CD4-positive, CD25-positive, alpha-beta regulatory T cell (primary cell): ENCODE data around the gene SLC17A4. TPM values are rescaled to one million over a fixed set of nuclear protein-coding genes. Genes with fewer than 3 reads are reported as not detected.

Source experiments
- ATAC-seq, 2 donors: fragments of 150-1000 bp; cut with Tn5 transposase; one replicate each; pipeline ENCODE4 v1.10.0; 2021; ENCODE audit warnings: low read depth in 2 of 2, moderate number of reproducible peaks in 2 of 2, moderate library complexity in 1 of 2
- DNase-seq, 3 donors: peaks; one replicate each; pipeline versions ENCODE4 v3.0.0 to v3.0.0-alpha.2; 2012 to 2022; ENCODE audit warnings: mixed read lengths in 1 of 3
- H3K27ac ChIP-seq: one replicate; pipeline ENCODE4 v1.7.0; 2013; ENCODE audit warnings: mild to moderate bottlenecking, low read length; ENCODE audit not compliant: insufficient read depth, poor library complexity, severe bottlenecking
- H3K27me3 ChIP-seq: one replicate; pipeline ENCODE4 v1.7.0; 2013; ENCODE audit warnings: low read length; ENCODE audit not compliant: control insufficient read depth, insufficient read depth
- H3K36me3 ChIP-seq: one replicate; pipeline ENCODE4 v1.7.0; 2013; ENCODE audit warnings: mild to moderate bottlenecking, low read length, moderate library complexity; ENCODE audit not compliant: control insufficient read depth, insufficient read depth
- H3K4me1 ChIP-seq: 2 replicates; pipeline ENCODE4 v1.7.0; 2013; ENCODE audit warnings: mild to moderate bottlenecking, low read length; ENCODE audit not compliant: insufficient read depth, control insufficient read depth, poor library complexity, severe bottlenecking
- H3K4me3 ChIP-seq: one replicate; pipeline ENCODE4 v1.7.0; 2013; ENCODE audit warnings: low read depth, mild to moderate bottlenecking, low read length, moderate library complexity
- H3K9me3 ChIP-seq, 2 experiments: 1 replicate in 1 of 2; 2 replicates in 1 of 2; pipeline ENCODE4 v1.7.0; 2013; ENCODE audit warnings: low read length in 2 of 2, mild to moderate bottlenecking in 1 of 2, moderate library complexity in 1 of 2; ENCODE audit not compliant: control insufficient read depth in 2 of 2
- H3K27ac Mint-ChIP-seq, 3 donors: one replicate each; pipeline ENCODE4 v1.8.0; 2020 to 2022; ENCODE audit warnings: mild to moderate bottlenecking in 3 of 3, mixed read lengths in 3 of 3, moderate library complexity in 2 of 3
- H3K27me3 Mint-ChIP-seq: one replicate; pipeline ENCODE4 v1.8.0; 2022; ENCODE audit warnings: mild to moderate bottlenecking, mixed read lengths
- H3K36me3 Mint-ChIP-seq: one replicate; pipeline ENCODE4 v1.8.0; 2020; ENCODE audit warnings: mixed read lengths
- H3K4me1 Mint-ChIP-seq, 4 donors: one replicate each; pipeline ENCODE4 v1.8.0; 2020 to 2022; ENCODE audit warnings: mixed read lengths in 4 of 4, mild to moderate bottlenecking in 1 of 4
- H3K4me3 Mint-ChIP-seq, 4 donors: one replicate each; pipeline ENCODE4 v1.8.0; 2020 to 2022; ENCODE audit warnings: mild to moderate bottlenecking in 4 of 4, mixed read lengths in 4 of 4, moderate library complexity in 3 of 4
- H3K9me3 Mint-ChIP-seq, 7 donors: one replicate each; pipeline ENCODE4 v1.8.0; 2020 to 2022; ENCODE audit warnings: mixed read lengths in 7 of 7, mild to moderate bottlenecking in 3 of 7, moderate library complexity in 2 of 7
- polyA plus RNA-seq, 4 donors: library from polyadenylated mRNA; unstranded; fragments of 300-500 nt; fragmentation: Illumina TruSeq; gene quantifications; one replicate each; pipeline ENCODE4 v1.2.3, GENCODE V29; 2021
- total RNA-seq: library from RNA; stranded (reverse); gene quantifications from one replicate; pipeline ENCODE4 v1.2.3, GENCODE V29; 2022

SLC17A4 gene
- total and polyA plus RNA-seq, 5 donors from 2014 or later = not detected

GRCh38 chr6:25792016-25792415 is 37.5 kb downstream of the SLC17A4 start:
- DNase-seq (no peak), ATAC-seq (no peak)
- no peak overlapping the region for H3K4me3 ChIP-seq
- no peaks in the 10 kb centered on the region for H3K36me3 ChIP-seq
- H3K4me3 Mint-ChIP-seq = no peak overlapping the region
- no peaks in the 10 kb centered on the region for H3K4me1 Mint-ChIP-seq
- H3K27ac ChIP-seq = no peak overlapping the region
- no peaks in the 10 kb centered on the region for H3K4me1 ChIP-seq
- peaks cover 2% of the 10 kb centered on the region for H3K27me3 ChIP-seq
- no peak overlapping the region for H3K27ac Mint-ChIP-seq
- no peaks in the 10 kb centered on the region for H3K9me3 Mint-ChIP-seq
- no peaks in the 10 kb centered on the region for H3K9me3 ChIP-seq
- no peaks in the 10 kb centered on the region for H3K36me3 Mint-ChIP-seq
- H3K27me3 Mint-ChIP-seq = peaks cover 28% of the 10 kb centered on the region

- Histone ChIP-seq H3K4me1 (no peaks in the 10 kb centered on the region), H3K36me3 (no peaks in the 10 kb centered on the region), H3K4me3 (no peak overlapping the region), H3K27ac (no peak overlapping the region), H3K27me3 (peaks cover 2% of the 10 kb centered on the region), H3K9me3 (no peaks in the 10 kb centered on the region)
- no peaks in the 10 kb centered on the region for H3K4me1 Mint-ChIP-seq
- H3K4me3 Mint-ChIP-seq = no peak overlapping the region
- H3K36me3 Mint-ChIP-seq = no peaks in the 10 kb centered on the region
- no peaks in the 10 kb centered on the region for H3K9me3 Mint-ChIP-seq
- DNase-seq (no peak), ATAC-seq (no peak)
- peaks cover 33% of the 10 kb centered on the region for H3K27me3 Mint-ChIP-seq
- no peak overlapping the region for H3K27ac Mint-ChIP-seq
Measured at GRCh38 chr6:25793970-25794369, 39.4 kb downstream of the SLC17A4 start.

- Histone ChIP-seq H3K27ac (no peak overlapping the region), H3K36me3 (no peaks in the 10 kb centered on the region), H3K27me3 (peaks cover under 1% of the 10 kb centered on the region), H3K4me1 (no peaks in the 10 kb centered on the region), H3K4me3 (no peak overlapping the region), H3K9me3 (no peaks in the 10 kb centered on the region)
- H3K9me3 Mint-ChIP-seq = no peaks in the 10 kb centered on the region
- H3K36me3 Mint-ChIP-seq = no peaks in the 10 kb centered on the region
- no peak overlapping the region for H3K27ac Mint-ChIP-seq
- ATAC-seq (no peak), DNase-seq (no peak)
- no peak overlapping the region for H3K4me3 Mint-ChIP-seq
- peaks cover 31% of the 10 kb centered on the region for H3K27me3 Mint-ChIP-seq
- no peaks in the 10 kb centered on the region for H3K4me1 Mint-ChIP-seq
Measured at GRCh38 chr6:25794784-25795183, 40.2 kb downstream of the SLC17A4 start.

- peaks cover 0 to 3% of the 10 kb centered on the region in 2 experiments for H3K9me3 ChIP-seq
- no peak overlapping the region for H3K4me3 ChIP-seq
- no peaks in the 10 kb centered on the region for H3K4me1 ChIP-seq
- Mint-ChIP-seq H3K27ac (no peak overlapping the region), H3K9me3 (peaks cover 0 to 1% (median 0%) of the 10 kb centered on the region in 7 donors), H3K27me3 (peaks cover 33% of the 10 kb centered on the region), H3K4me1 (no peaks in the 10 kb centered on the region), H3K4me3 (no peak overlapping the region), H3K36me3 (no peaks in the 10 kb centered on the region)
- H3K36me3 ChIP-seq = no peaks in the 10 kb centered on the region
- ATAC-seq (no peak), DNase-seq (no peak)
- peaks cover 26% of the 10 kb centered on the region for H3K27me3 ChIP-seq
- no peak overlapping the region for H3K27ac ChIP-seq
Measured at GRCh38 chr6:25801436-25801835, 46.9 kb downstream of the SLC17A4 start.

GRCh38 chr6:25804804-25805203 is 50.3 kb downstream of the SLC17A4 start:
- peaks cover 33% of the 10 kb centered on the region for H3K27me3 ChIP-seq
- Mint-ChIP-seq H3K4me3 (no peak overlapping the region), H3K9me3 (peaks cover 0 to 3% (median 0%) of the 10 kb centered on the region in 7 donors), H3K36me3 (no peaks in the 10 kb centered on the region), H3K4me1 (no peaks in the 10 kb centered on the region), H3K27ac (no peak overlapping the region), H3K27me3 (peaks cover 28% of the 10 kb centered on the region)
- no peak overlapping the region for H3K4me3 ChIP-seq
- ATAC-seq (no peak), DNase-seq (no peak)
- H3K9me3 ChIP-seq = peaks cover 0 to 3% of the 10 kb centered on the region in 2 experiments
- H3K4me1 ChIP-seq = no peaks in the 10 kb centered on the region
- H3K36me3 ChIP-seq = no peaks in the 10 kb centered on the region
- no peak overlapping the region for H3K27ac ChIP-seq

- H3K27ac Mint-ChIP-seq = no peak overlapping the region
- H3K27me3 Mint-ChIP-seq = peaks cover 27% of the 10 kb centered on the region
- peaks cover 4% of the 10 kb centered on the region for H3K27me3 ChIP-seq
- H3K4me3 Mint-ChIP-seq = no peak overlapping the region
- no peaks in the 10 kb centered on the region for H3K36me3 ChIP-seq
- no peaks in the 10 kb centered on the region for H3K4me1 ChIP-seq
- no peaks in the 10 kb centered on the region for H3K9me3 ChIP-seq
- H3K9me3 Mint-ChIP-seq = peaks cover 0 to 3% (median 1%) of the 10 kb centered on the region in 7 donors
- no peaks in the 10 kb centered on the region for H3K36me3 Mint-ChIP-seq
- H3K4me3 ChIP-seq = no peak overlapping the region
- ATAC-seq = no peak
- no peak overlapping the region for H3K27ac ChIP-seq
- H3K4me1 Mint-ChIP-seq = no peaks in the 10 kb centered on the region
- DNase-seq = no peak
Measured at GRCh38 chr6:25815194-25815593, 60.7 kb downstream of the SLC17A4 start.

GRCh38 chr6:25816252-25816651 is 61.7 kb downstream of the SLC17A4 start:
- Mint-ChIP-seq H3K36me3 (no peaks in the 10 kb centered on the region), H3K9me3 (peaks cover 0 to 3% (median 1%) of the 10 kb centered on the region in 7 donors), H3K4me3 (no peak overlapping the region), H3K27ac (no peak overlapping the region), H3K27me3 (peaks cover 27% of the 10 kb centered on the region), H3K4me1 (no peaks in the 10 kb centered on the region)
- Histone ChIP-seq H3K27me3 (no peaks in the 10 kb centered on the region), H3K36me3 (no peaks in the 10 kb centered on the region), H3K4me1 (no peaks in the 10 kb centered on the region), H3K9me3 (no peaks in the 10 kb centered on the region), H3K27ac (no peak overlapping the region), H3K4me3 (no peak overlapping the region)
- DNase-seq (no peak), ATAC-seq (no peak)

- DNase-seq (no peak), ATAC-seq (no peak)
- Histone ChIP-seq H3K4me1 (no peaks in the 10 kb centered on the region), H3K4me3 (no peak overlapping the region), H3K9me3 (no peaks in the 10 kb centered on the region), H3K36me3 (no peaks in the 10 kb centered on the region), H3K27ac (no peak overlapping the region), H3K27me3 (peaks cover 16% of the 10 kb centered on the region)
- H3K27ac Mint-ChIP-seq = no peak overlapping the region
- H3K9me3 Mint-ChIP-seq = peaks cover 0 to 13% (median 2%) of the 10 kb centered on the region in 7 donors
- H3K36me3 Mint-ChIP-seq = no peaks in the 10 kb centered on the region
- no peak overlapping the region for H3K4me3 Mint-ChIP-seq
- no peaks in the 10 kb centered on the region for H3K4me1 Mint-ChIP-seq
- peaks cover 34% of the 10 kb centered on the region for H3K27me3 Mint-ChIP-seq
Measured at GRCh38 chr6:25821341-25821740, 66.8 kb downstream of the SLC17A4 start.
